Measurements from ENCODE around the gene SEPTIN10.

Gene SEPTIN10

DNA sequence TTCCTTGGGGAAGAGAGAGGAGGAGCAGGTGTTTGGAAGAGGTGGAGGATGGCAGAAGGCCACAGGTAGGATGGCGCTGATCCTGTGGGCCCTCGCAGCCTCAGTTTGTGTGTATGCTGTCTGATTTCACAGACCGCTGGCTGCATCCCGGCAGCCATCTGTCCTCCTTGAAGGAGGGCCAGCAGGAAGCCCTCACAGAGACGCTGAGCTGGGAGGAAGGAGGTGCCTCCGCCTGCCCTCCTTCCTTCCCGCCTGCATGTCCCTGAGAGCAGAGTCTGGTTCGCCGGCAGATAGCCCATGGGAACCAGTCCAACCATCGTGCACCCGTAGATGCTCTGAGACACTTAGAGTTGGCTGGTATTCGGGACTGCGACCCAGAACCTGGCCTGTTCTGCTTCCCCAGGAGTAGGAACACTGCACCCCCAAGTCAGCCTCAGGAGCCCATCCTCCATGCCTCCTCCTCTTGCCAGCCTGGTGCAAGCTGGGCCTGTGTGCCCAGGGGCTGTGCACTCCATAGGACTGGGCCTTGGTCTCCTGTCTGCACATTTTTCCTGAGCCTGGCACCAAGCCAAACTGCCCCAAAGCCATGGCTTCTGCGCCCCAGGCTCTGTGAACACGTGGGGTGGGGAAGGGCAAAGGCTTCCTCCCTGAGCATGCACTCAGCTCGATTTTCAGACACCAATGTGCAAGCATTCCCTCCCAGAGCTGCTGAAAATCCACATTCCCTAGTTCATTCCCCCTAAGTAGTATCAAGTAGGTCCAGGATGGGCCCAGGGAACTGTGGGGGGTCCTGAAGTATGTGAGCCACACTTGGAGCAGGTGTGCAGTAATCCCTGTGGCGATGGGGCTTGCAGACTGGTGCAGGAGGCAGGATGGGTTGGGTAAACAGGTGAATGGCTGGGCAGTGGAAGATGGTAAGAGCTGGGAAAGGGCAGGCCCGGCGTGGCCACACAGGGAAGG lies 115.6 kb downstream of the SEPTIN10 start:
- DNase-seq (ENCODE audit: low spot score) = no peak

GRCh38 chr2:109497463-109497862 lies 116.3 kb downstream of the SEPTIN10 start:
- ChIA-PET CTCF (interaction anchor here (0.9 to 1.0 kb wide), 2 partner anchors 9 to 13 kb away, joined by 3 read pairs; no protein-coding TSS in a partner anchor), POLR2A (ENCODE audit: low non-redundant PET) (no interaction called here)
- no peak overlapping the region for H3K27ac ChIP-seq
- TF ChIP-seq, protein P1, sequence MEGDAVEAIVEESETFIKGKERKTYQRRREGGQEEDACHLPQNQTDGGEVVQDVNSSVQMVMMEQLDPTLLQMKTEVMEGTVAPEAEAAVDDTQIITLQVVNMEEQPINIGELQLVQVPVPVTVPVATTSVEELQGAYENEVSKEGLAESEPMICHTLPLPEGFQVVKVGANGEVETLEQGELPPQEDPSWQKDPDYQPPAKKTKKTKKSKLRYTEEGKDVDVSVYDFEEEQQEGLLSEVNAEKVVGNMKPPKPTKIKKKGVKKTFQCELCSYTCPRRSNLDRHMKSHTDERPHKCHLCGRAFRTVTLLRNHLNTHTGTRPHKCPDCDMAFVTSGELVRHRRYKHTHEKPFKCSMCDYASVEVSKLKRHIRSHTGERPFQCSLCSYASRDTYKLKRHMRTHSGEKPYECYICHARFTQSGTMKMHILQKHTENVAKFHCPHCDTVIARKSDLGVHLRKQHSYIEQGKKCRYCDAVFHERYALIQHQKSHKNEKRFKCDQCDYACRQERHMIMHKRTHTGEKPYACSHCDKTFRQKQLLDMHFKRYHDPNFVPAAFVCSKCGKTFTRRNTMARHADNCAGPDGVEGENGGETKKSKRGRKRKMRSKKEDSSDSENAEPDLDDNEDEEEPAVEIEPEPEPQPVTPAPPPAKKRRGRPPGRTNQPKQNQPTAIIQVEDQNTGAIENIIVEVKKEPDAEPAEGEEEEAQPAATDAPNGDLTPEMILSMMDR (conservative IDR thresholded peaks at IDR 0.05; ENCODE audit: low read depth) = no peak
- DNase-seq (ENCODE audit: low spot score) = no peak

More for the DNA sequence above, 115.6 kb downstream of the SEPTIN10 start:
- TF ChIP-seq, protein P1 (conservative IDR thresholded peaks at IDR 0.05; ENCODE audit: low read depth) = no peak
- ChIA-PET POLR2A (ENCODE audit: low non-redundant PET) (no interaction called here), CTCF (interaction anchor here (0.7 to 1.0 kb wide), 3 partner anchors 8 to 12 kb away, joined by 3 to 8 read pairs (median 3); no protein-coding TSS in a partner anchor)
- H3K27ac ChIP-seq = no peak overlapping the region

DNA sequence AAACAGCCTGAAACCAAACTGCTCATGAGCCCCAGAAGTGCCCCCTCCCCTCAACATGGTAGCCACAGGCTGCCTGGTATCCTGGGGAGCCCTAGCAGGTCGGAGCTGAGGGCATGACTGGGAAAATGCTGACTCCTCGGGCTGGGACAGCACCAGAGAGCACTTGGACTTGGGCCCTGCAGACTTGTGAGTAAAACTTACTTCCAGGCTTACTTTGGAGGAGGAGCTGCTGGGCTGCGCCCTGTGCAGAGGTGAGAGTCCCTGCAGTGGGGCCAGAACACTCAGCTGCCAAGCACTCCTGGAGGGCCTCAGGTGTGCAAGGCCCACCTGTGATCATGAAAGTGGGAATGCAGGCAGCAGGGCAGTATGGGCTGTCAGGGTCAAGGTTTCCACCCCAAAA lies 119.4 kb downstream of the SEPTIN10 start:
- 0 out of 2 replicates have a peak overlapping the region, but pooled peaks have one; percentile 23 for H3K27ac ChIP-seq
- TF ChIP-seq, protein P1 (conservative IDR thresholded peaks at IDR 0.05; ENCODE audit: low read depth) = no peak
- POLR2A ChIA-PET (ENCODE audit: low non-redundant PET) = no interaction called here
- CTCF ChIA-PET = interaction anchor here (0.7 kb wide), 1 partner anchor 8 kb away, joined by 4 read pairs; no protein-coding TSS in a partner anchor
- no peak for DNase-seq (ENCODE audit: low spot score)

GRCh38 chr2:109493176-109493935 lies 120.4 kb downstream of the SEPTIN10 start:
- DNase-seq (ENCODE audit: low spot score) = no peak
- TF ChIP-seq, protein P1 (conservative IDR thresholded peaks at IDR 0.05; ENCODE audit: low read depth) = no peak
- POLR2A ChIA-PET (ENCODE audit: low non-redundant PET) = no interaction called here
- CTCF ChIA-PET = interaction anchor here (1.6 kb wide), 1 partner anchor 16 kb away, joined by 4 read pairs; no protein-coding TSS in a partner anchor
- H3K27ac ChIP-seq = no peak overlapping the region

Data from RWPE1 (cell line).